Measurements from ENCODE around the gene NRARP. TPM values are rescaled to one million over a fixed set of nuclear protein-coding genes. Genes with fewer than 3 reads are reported as not detected.

NRARP gene
- total RNA-seq, 1 experiment from 2014 or later, result 23.8 TPM

GRCh38 chr9:137277329-137278041 is 24.6 kb downstream of the NRARP start, which contains the start of gene TOR4A:
TSS of gene TOR4A (plus strand) at chr9:137277726. CDS start at chr9:137278690, 964 bp downstream.
- Histone ChIP-seq H3K23me2 (ENCODE audit: insufficient read length, low read depth, low read length, poor library complexity, severe bottlenecking) (peaks cover 12% of the 10 kb centered on the region), H2BK5ac (ENCODE audit: insufficient read length, low read length) (no peak within 1 kb of the TSS), H3K56ac (ENCODE audit: insufficient read length, low read depth, low read length) (no peak within 1 kb of the TSS), H2BK20ac (ENCODE audit: low read depth, low read length, poor library complexity, severe bottlenecking) (no peak within 1 kb of the TSS), H3K79me1 (ENCODE audit: insufficient read depth, low read depth, low read length, poor library complexity, severe bottlenecking) (no peaks in the 10 kb centered on the region), H4K5ac (ENCODE audit: insufficient read length, low read depth, low read length) (no peak within 1 kb of the TSS), H2BK15ac (ENCODE audit: low read depth, low read length) (no peak within 1 kb of the TSS), H3K27ac (ENCODE audit: insufficient read length, low read depth, low read length) (no peak within 1 kb of the TSS), H3T11ph (ENCODE audit: low read length) (no peak within 1 kb of the TSS), H3K9ac (ENCODE audit: extremely low read depth, insufficient read length, low read length) (no peak within 1 kb of the TSS), H3K4me2 (ENCODE audit: insufficient read depth, insufficient read length, low read length) (peak within 1 kb of the TSS; percentile 10), H2BK120ac (ENCODE audit: low read depth, low read length, poor library complexity, severe bottlenecking) (no peak within 1 kb of the TSS), H3K23ac (ENCODE audit: insufficient read length, low read depth, low read length) (no peak within 1 kb of the TSS), H4K91ac (ENCODE audit: insufficient read length, low read depth, low read length) (no peak within 1 kb of the TSS), H4K8ac (replicated peaks; ENCODE audit: insufficient read length, low read depth, low read length) (no peak within 1 kb of the TSS), H2AK5ac (ENCODE audit: insufficient read length, low read length) (no peak within 1 kb of the TSS), H3K79me2 (ENCODE audit: insufficient read depth, low read length) (no peaks in the 10 kb centered on the region), H3K27me3 (ENCODE audit: insufficient read depth, low read length) (no peaks in the 10 kb centered on the region), H3K4ac (ENCODE audit: low read depth, low read length) (no peak within 1 kb of the TSS), H3K18ac (ENCODE audit: insufficient read length, low read depth, low read length) (peak within 1 kb of the TSS; percentile 78), H2AFZ (ENCODE audit: low read length) (no peak within 1 kb of the TSS), H4K20me1 (ENCODE audit: control insufficient read depth, insufficient read depth, insufficient read length) (no peaks in the 10 kb centered on the region), H3K14ac (ENCODE audit: insufficient read depth, low read length) (no peak within 1 kb of the TSS; the same call in 1 of the 2 replicates), H3K4me1 (ENCODE audit: insufficient read depth, low read length) (no peaks in the 10 kb centered on the region), H3K9me3 (ENCODE audit: control insufficient read depth, low read depth, low read length) (no peaks in the 10 kb centered on the region), H2BK12ac (ENCODE audit: insufficient read length, low read depth, low read length) (no peak within 1 kb of the TSS)
- TF ChIP-seq CTCF (conservative IDR thresholded peaks at IDR 0.05), result peak; percentile 35; the same call in 2 of the 3 replicates
- H3K27ac Mint-ChIP-seq, result peak within 1 kb of the TSS; percentile 94 to 99 (median 97)
- no peaks in the 10 kb centered on the region for H3K9me3 Mint-ChIP-seq
- H3K27me3 Mint-ChIP-seq (ENCODE audit: low read depth), result peaks cover 7% of the 10 kb centered on the region
- H3K4me1 Mint-ChIP-seq, result peaks cover 20 to 29% of the 10 kb centered on the region in 2 experiments
- no CpG with 5 or more reads among the region's 25 CpGs for WGBS (ENCODE audit: extremely low coverage, insufficient read length, low lambda C conversion rate)
- peak; percentile 92 for DNase-seq
- peak within 1 kb of the TSS; percentile 48 to 74 for H3K4me3 Mint-ChIP-seq
- H3K36me3 Mint-ChIP-seq (ENCODE audit: insufficient read depth in 1 of 3, low read depth in 3 of 3), result peaks cover 0 to 10% (median 4%) of the 10 kb centered on the region in 3 experiments; a peak in 5 of 7 replicates
